ENCODE results near the gene BRCA1. TPM values are rescaled to one million over a fixed set of nuclear protein-coding genes. Genes with fewer than 3 reads are reported as not detected.

The BRCA1 gene
- total RNA-seq, 1 donor, result 44.6 TPM

GRCh38 chr17:43033948-43034881 lies 90.9 kb downstream of the BRCA1 start:
- H3K4me3 ChIP-seq (ENCODE audit: low read depth, low read length), result no peak overlapping the region
- TF ChIP-seq CTCF (IDR thresholded peaks at IDR 0.05; ENCODE audit: insufficient read depth, low read length), result no peak
- no peak for DNase-seq (ENCODE audit: low read depth)

- TF ChIP-seq CTCF (IDR thresholded peaks at IDR 0.05; ENCODE audit: insufficient read depth, low read length), result no peak
- H3K4me3 ChIP-seq (ENCODE audit: low read depth, low read length), result no peak overlapping the region
- DNase-seq (ENCODE audit: low read depth), result no peak
Measured at GRCh38 chr17:43031666-43032065, 93.5 kb downstream of the BRCA1 start.

- DNase-seq (ENCODE audit: low read depth), result no peak
- H3K4me3 ChIP-seq (ENCODE audit: low read depth, low read length), result no peak overlapping the region
- TF ChIP-seq CTCF (IDR thresholded peaks at IDR 0.05; ENCODE audit: insufficient read depth, low read length), result no peak
Measured at GRCh38 chr17:43030137-43030767, 94.9 kb downstream of the BRCA1 start.

- DNase-seq (ENCODE audit: low read depth), result no peak
- no peak overlapping the region for H3K4me3 ChIP-seq (ENCODE audit: low read depth, low read length)
- no peak for TF ChIP-seq CTCF (IDR thresholded peaks at IDR 0.05; ENCODE audit: insufficient read depth, low read length)
Measured at GRCh38 chr17:43028221-43028861, 96.8 kb downstream of the BRCA1 start.

- DNase-seq (ENCODE audit: low read depth), result no peak
- no peak for TF ChIP-seq CTCF (IDR thresholded peaks at IDR 0.05; ENCODE audit: insufficient read depth, low read length)
- no peak overlapping the region for H3K4me3 ChIP-seq (ENCODE audit: low read depth, low read length)
Measured at GRCh38 chr17:43027091-43028032, 97.8 kb downstream of the BRCA1 start.

- no peak for TF ChIP-seq CTCF (IDR thresholded peaks at IDR 0.05; ENCODE audit: insufficient read depth, low read length)
- no peak for DNase-seq (ENCODE audit: low read depth)
- H3K4me3 ChIP-seq (ENCODE audit: low read depth, low read length), result no peak overlapping the region
Measured at GRCh38 chr17:43026595-43026994, 98.6 kb downstream of the BRCA1 start.

Measured in fibroblast of the aortic adventitia (primary cell).